ENCODE data around the gene CCDC107.

Gene CCDC107

DNA sequence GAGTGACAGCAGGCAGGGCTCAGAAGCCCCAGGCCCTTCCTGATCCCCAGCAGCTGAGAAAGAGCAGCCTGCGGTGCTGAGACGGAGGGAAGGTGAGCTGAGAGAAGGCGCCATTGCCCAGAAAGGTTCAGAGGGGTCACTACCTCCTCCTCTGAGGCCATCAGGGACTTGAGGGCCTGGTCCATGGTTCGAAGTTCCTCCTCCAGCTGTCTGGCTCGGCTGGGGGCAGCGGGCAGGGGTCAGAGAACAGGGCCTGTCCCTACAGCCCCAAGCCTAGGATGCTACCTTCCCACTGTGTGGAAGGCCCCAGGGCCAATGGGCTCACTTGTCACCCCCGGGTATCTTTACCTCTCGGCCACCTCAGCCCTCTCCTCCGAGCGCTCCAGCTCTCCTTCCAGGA lies 26.8 kb downstream of the CCDC107 start:
- no peak for DNase-seq

GRCh38 chr9:35685506-35685905 lies 27.4 kb downstream of the CCDC107 start:
- no peak for DNase-seq

GRCh38 chr9:35686222-35687203 lies 28.4 kb downstream of the CCDC107 start:
- no peak for DNase-seq

GRCh38 chr9:35687306-35687705 lies 29.2 kb downstream of the CCDC107 start:
- no peak for DNase-seq

- no peak for DNase-seq
Measured at GRCh38 chr9:35687972-35688557, 30.0 kb downstream of the CCDC107 start.

DNA sequence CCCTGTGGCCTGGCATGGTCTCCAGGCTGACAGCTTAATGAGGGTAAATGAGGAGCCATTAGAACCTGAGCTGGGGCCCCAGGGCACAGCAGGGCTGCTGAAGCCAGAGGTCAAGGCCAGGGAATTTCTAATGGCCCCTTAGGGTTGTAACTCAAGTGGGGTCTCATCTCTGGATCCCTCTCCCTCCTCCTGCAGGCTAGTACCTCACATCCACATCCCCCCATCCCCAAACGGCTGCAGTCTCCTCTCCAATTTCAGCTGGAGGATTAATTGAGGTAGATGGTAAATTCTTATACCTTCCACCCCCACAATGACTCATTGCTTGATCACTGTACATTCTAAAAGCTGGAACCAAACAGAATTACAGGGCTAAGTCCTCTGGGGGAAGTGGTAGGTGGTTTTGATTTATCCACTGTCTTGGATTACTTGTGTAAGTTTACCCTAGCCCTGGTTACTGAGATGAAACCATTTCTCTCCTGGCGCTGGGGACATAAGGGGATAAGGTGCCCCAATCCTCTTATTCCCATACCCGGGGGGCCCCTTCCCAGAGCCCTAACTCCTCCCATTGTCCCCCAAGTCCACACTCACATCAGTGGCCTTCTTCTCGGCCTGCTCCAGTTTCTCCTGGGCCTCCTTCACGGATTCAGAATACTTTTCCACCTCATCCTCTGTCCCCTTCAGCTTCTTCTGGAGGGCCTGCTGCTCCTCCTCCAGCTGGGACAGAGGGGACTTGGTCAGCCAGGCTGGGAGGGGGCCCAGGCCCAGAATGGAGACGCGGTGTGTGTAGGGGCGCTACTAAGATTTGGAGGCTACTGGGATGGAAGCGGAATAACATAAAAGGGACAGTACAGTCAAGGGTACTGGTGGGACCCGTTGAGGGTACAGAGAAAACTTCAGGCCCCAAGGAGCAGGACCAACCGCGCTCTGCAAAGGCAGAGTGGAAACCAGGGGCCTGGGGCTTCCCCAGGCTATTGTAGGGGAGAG lies 30.8 kb downstream of the CCDC107 start:
- DNase-seq = no peak

DNA sequence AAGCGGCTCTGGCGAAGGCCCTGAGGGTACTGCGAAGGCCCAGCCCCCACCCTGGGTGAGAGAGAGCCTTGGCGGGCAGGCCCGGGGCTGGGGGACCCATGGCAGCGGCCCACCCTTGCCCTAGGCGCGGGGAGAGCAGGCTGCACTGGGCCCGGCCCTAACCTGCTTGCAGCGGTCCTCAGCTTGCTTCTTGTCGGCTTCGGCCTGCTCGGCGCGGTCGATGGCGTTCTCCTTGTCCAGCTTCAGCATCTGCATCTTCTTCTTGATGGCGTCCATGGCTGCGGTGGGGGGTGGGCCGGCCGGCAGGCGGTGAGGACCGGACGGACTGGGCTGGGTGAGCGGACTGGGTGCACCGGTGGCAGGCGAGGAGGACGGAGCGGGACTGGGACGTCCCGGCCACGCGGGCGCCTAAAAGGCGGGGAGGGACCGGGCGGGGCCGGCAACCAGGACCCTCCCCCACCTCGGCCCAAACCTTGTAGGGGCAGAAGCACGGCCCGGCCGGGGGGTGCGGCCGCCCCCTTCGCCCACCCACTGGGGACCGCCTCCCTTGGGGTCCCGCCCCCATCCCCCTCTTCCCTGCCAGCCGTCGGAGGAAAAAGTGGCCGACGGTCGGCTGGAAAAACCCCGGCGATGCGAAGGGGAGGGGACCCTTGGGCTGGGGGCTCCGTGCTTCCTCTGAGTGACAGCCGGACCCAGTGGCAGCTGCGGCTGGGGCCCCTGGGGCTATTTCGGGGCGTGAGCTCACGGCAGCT lies 31.6 kb downstream of the CCDC107 start, which contains the start of gene TPM2:
TPM2 (minus strand) TSS at position 384 of the 752 bp plus-strand sequence; CDS start at position 276, 108 bp downstream.
- DNase-seq = no peak

GRCh38 chr9:35690294-35690613 lies 32.2 kb downstream of the CCDC107 start:
- DNase-seq = no peak

GRCh38 chr9:35690614-35691333 lies 32.7 kb downstream of the CCDC107 start:
- DNase-seq = no peak

- DNase-seq = no peak
Measured at GRCh38 chr9:35691334-35691650, 33.2 kb downstream of the CCDC107 start.

DNA sequence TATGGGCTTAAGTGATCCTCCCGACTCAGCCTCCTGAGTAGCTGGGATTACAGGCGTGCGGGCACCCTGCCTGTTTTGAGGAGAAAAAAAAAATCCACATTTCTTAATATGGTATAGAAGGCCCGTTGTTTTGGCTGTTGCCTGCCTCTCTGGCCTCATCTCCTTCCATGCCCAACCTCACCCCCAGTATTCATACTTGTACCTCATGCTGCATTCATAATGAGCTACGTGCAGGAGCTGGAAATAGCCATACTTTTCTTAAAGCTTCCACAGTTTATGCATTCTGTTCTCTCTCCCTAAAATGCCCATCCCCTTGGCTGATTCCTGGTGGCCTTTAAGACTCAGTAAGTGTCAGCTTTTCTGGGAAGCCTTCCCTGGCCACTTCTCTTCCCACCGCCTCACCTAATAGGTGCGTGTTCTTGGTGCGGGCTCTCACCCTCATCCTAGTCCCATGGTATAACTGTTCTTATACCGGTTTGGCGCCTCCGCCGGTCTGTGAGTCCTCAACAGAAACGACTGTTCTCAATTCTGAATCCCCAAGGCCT lies 33.7 kb downstream of the CCDC107 start:
- no peak for DNase-seq

GRCh38 chr9:35695943-35696401 lies 37.9 kb downstream of the CCDC107 start:
- no peak for DNase-seq

- DNase-seq = peak; percentile 12 to 38 (median 20)
Measured at GRCh38 chr9:35696520-35697215, 38.6 kb downstream of the CCDC107 start.

- DNase-seq = no peak
Measured at GRCh38 chr9:35697486-35697885, 39.4 kb downstream of the CCDC107 start.

GRCh38 chr9:35698231-35698630 lies 40.1 kb downstream of the CCDC107 start:
- DNase-seq = no peak

- DNase-seq = no peak
Measured at GRCh38 chr9:35700031-35700430, 41.9 kb downstream of the CCDC107 start.

DNA sequence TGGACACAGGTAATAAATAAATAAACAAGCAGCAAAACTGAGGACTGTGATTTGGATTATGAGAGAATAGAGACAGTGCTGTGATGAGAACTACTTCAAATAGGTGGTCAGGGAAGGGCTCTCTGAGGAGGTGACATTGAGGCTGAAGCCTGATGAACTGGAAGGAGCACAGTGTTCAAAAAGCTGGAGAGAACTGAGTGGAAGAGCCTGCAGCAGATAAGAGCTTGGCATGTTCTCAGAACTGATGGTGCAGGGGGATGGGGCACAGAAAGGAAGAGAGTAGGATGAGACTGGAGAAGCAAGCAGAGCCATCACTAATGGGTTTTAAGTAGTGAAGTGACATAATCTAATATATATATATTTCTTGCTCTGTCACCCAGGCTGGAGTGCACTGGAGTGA lies 42.9 kb downstream of the CCDC107 start:
- no peak for DNase-seq

DNA sequence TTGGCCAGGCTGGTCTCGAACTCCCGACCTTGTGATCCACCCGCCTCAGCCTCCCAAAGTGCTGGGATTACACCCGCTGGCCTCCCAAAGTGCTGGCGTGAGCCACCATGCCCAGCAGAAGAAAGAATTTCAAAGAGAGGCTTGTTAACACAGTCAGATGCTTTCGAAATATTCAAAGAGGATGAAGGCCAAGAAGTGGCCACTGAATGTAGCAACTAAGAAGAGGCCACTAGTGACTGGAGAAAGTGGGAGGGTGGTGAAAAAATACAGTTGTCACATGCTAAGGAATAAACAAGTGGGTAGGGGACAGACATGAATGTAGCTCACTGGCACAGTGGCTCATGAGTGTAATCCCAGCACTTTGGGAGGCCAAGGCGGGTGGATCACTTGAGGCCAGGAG lies 44.6 kb downstream of the CCDC107 start:
- DNase-seq = no peak

DNA sequence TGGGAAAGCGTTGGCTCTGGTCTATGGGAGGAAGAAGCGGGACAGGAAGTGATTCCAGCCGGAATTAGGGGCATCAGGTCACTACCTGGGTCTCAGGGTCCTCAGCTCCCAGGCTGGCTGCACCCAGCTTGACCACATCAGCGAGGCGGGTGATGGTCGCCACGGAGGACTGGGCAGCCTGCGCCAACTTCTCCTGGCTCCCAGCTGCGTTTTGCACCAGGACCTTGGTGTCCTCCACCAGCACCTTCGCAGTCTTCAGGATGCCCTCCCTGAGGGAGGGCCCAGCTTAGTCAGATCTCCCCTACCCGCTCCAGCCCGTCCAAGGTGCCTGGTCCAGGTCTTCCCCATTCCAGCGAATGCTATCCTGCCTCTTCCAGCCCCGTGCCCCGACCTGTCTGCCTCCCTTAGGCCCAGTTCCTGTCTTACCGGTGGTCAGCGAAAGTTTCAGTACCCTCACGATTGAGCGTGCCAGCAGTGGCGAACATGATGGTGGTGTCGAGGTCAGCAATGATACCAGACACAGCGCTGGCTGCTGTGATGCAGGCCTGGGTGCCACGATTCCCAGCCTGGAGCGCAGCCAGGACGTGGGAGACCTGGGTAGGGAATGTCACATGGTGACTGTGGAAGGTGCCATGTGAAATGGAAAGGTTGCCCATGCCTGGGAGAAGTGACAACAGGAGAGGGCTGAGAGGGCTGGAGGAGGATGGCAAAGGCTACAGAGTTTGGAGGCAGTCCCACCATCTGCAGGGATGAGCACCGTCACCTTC lies 46.0 kb downstream of the CCDC107 start:
- DNase-seq = no peak

DNA sequence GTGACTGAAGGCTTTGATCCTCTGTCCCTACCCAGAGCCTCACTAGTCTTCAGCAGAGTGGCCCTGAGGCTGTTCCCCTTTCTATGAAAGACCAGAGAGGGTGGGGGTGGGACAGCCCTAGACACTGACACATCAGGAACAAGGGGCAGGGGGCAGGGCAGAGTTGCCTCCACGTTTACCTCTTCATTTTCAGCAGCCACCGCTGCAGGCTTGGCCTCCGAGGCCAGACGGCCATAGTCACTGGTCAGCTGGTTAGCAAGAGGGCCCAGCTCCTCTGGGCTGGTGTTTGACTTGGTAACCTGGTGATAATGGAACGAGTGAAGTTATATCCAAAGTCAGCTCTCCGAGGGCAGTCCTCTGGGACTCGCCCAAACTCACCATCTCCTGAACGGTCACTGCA lies 47.3 kb downstream of the CCDC107 start:
- DNase-seq = no peak
